Measurements from ENCODE around the gene CLDN22.

Gene CLDN22

DNA sequence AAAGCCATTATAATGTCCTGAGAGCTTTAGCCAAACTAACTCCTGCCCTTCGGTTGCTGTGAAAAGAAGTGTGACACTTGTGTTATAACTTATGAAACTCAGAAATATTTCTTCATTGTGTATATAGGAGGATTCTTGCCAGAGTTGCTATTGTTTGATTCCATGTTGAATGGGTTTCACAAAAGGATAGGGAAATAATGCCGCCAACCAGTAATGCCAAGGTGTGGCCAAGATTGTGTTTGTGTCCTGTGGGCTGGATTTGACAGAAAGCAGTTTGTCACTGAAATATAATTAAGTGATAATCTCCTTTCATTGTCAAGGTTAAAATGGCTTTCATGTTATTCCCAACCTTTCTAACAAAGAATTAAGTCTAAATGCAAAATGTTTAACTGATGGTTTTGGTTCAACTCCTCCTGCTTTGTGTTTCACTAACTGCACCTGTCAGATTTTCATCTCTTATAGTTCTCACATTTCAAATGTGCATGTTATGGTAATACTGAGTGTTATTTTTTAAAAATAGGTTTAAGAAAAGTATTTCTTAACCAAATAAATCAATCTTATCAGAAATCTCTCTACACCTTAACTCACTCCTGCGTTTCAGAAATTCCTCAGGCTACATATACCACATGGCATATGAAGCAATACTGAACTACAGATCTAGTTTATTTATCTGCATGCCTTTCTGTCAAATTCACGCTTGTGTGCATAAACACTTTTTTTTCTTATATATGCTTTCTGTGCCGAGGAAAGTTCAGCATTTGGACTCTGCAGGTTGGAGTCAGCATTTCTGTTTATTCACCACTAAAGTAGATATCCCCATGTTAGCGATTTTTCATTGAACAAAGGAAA is at the start of gene CLDN22:
CLDN22 (minus strand) TSS at position 66 of the 849 bp plus-strand sequence; CDS start at position 8, 58 bp downstream.
- in situ Hi-C loops (cut with MboI; ENCODE audit: low sequenced_read_pairs), result no loop called here

DNA sequence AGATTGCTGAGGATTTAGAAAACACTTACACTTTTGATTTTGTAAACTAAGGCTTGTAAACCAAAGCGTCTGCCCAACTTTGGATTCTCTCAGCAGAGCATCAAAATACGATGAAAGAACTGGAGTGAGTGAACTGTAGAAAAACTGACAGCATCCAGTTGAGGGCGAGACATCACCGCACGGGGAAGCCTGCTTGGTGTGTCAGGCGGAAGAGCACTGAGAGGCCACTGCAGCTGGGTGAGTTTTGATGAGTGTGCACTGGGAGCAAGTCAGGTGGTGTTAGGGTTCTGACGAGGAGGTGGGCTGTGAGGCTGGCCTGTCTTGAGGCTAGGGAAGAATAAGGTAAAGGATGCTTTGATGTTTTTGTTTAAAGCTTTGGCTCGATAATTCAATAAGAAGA is 49.0 kb upstream of the CLDN22 start:
- in situ Hi-C loops (cut with MboI; ENCODE audit: low sequenced_read_pairs), result no loop called here

DNA sequence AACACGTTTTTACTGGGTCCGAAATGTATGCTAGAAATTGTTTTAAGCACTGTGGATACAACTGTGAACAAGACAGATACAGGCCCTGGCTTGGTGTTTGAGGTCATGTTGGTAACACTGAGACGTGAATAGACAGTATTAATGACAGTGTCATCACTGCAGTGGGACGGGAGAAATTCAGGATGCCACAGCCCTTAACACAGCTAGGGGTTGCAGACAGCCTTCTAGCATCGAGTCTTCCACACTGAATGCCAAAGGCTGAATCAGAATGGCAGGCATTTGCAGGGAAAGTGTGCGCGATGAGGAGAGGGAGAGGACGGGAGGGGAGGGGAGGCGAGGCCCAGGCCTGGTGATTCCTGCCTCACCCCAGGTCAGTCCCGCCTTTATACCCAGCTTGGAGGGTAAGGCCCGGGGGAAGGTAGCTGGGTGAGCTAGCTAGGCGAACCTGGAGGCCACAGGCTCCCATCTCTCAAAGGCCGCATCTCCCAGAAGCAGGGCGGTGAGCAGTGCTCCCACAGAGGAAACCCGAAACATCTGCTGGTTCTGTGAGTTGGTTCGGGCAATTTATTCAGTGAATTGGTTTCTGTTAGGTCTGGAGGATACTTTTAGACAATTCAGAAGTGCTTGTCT is 46.2 kb upstream of the CLDN22 start:
- in situ Hi-C loops (cut with MboI; ENCODE audit: low sequenced_read_pairs), result no loop called here

DNA sequence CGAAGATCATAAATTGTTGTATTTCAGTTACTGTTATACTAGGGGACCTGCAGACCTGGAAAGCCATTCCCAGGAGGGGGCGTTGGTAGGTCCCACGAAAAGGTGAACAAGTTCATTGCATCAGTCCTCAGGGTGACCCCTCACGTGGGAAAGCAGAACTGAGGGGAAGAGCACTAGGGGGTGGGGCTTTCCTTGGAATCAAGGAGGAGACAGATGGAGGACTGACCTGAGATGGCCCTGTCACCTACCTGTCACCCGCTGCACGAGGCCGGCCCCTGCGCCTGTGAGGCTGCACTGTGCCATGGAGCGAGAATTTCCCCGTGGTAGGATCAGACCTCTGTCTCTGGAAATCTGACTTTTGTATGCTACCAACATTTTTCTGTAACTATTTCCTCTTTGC is 43.9 kb upstream of the CLDN22 start:
- in situ Hi-C loops (cut with MboI; ENCODE audit: low sequenced_read_pairs), result no loop called here

DNA sequence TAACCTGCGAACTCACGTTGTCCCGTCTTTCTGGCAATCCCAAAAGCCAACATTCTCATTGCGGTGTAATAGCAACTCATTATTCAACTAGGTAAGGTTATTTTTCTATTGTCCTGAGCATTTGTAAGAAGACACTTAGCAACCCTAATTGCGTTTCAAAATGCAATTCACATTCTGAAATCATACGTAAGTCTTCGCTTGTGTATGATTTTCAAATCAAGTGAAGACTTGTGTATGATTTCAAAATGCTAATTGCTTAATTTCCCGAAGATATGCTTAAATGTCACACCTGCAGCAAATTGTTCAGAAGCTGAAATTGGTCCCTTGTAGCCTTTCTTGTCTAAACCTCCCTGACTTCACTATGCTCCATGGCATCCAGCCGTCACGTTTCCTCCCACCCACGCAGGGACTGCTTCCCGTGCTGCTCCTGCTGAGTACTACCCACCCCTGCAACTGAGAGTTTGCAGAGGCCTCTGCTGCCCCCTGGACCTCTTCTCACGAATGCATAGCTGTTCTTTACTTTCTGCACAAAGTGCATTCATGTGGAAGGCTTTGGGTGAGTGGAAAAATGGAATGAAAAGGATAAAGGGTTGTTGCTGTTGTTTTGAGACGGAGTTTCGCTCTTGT is 43.0 kb upstream of the CLDN22 start:
- in situ Hi-C loops (cut with MboI; ENCODE audit: low sequenced_read_pairs), result no loop called here

DNA sequence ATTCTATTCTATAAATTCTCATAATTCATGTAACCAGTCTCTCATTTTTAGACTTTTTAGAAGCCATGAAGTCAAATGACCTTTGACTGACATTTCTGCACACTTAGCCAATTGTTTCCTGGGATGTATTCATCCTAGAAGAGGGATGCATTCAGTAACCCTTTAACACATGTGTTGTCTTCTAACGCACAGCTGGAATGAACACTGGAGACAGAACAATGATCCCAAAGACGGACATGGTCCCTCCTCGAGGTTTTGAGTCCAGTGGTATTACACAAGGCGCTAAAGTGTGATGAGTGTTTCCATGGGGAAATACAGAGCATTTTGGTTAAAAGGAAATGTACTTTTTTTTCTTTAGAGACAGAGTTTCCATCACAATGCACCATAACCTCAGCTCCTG is 42.0 kb upstream of the CLDN22 start:
- in situ Hi-C loops (cut with MboI; ENCODE audit: low sequenced_read_pairs), result no loop called here

DNA sequence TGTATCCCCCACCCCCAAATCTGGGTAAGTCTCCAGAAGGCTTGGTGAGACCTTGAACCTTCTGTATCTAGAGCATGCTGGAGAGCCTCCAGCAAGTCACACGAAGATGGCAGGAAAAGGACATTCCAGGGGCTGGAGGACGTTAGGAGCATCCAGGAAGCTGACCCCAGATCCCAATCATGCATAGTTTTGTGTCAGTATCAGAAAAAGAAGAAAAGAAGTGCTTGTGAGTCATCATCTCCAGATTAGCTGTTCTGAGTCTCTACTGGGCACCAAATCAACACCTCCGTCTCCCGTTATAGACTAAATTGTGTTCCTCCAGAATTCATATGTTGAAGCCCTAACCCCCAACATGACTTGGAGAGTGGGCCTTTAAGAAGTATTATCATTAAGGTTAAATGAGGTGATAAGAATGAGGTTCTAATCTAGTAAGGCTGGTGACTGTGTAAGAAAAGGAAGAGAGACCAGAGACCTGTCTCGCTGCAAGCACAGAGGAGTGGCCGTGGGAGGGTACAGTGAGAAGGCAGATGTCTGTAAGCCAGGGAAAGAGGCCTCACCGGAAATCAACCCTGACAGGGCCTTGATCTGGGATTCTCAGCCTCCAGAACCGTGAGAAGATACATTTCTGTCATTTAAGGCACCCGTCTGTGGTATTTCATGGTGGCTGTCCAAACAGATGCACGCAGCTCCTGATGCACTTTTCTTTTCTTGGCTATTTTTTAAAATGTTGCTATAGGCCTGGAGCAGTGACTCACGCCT is 40.3 kb upstream of the CLDN22 start:
- in situ Hi-C loops (cut with MboI; ENCODE audit: low sequenced_read_pairs), result no loop called here

DNA sequence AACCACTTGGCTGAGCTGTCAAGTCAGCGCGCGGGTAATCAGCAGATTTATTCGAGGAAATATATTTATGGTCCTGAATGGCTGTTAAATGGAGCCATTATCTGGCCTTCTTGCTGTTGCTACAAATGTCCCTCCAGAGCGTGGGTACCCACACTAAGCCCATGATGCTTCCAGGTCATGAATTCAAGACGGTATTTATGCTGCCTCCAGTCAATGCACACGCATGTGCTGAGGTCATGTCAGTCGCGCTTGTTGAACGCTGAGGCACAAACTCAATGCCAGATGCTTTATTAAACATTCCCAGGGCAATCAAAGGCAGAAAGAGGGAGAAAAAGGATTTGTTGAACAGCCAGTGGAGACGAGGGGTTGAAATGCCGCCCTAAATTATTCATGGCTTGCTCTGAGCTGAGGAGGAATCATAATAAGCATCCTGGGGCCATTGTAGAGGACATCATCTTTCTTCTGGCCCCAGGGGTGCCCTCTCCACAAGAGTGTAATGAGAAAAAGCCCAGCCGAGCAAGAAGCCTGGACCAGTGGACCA is 38.2 kb upstream of the CLDN22 start:
- in situ Hi-C loops (cut with MboI; ENCODE audit: low sequenced_read_pairs), result no loop called here

DNA sequence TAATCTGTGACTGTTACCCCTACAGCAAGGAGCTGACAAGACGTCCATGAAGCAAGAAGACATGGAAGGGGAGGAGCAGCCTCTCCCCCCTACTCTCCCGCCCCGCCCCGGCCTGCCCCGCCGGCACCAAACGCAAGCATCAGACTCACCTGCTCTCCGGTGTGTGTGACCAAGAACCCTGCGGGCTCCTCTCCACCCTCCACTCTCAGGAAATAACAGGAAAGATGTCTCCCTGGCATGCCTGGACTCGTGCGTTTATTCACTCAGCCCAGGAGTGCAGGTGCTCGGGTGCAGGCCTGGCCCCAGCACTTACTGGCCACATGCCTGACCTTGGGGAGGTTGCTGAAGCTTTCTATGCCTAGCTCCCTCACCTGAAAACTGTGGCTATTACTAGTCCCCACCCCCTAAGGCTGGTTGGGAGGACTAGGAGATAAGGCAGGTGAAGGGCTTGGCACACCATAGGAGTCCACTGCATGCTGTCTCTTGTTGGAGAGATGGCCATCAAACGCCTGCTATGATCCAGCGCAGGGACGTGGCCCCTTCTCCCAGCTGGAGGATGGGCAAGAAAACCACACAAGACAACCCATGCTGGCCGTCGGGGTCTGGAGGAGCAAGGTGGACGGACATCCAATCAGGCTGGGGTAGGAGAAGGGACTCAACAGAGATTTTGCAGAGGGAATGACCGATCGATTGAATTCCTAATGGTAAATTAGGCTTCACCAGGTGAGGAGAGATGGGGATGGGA is 37.0 kb upstream of the CLDN22 start:
- in situ Hi-C loops (cut with MboI; ENCODE audit: low sequenced_read_pairs), result no loop called here

DNA sequence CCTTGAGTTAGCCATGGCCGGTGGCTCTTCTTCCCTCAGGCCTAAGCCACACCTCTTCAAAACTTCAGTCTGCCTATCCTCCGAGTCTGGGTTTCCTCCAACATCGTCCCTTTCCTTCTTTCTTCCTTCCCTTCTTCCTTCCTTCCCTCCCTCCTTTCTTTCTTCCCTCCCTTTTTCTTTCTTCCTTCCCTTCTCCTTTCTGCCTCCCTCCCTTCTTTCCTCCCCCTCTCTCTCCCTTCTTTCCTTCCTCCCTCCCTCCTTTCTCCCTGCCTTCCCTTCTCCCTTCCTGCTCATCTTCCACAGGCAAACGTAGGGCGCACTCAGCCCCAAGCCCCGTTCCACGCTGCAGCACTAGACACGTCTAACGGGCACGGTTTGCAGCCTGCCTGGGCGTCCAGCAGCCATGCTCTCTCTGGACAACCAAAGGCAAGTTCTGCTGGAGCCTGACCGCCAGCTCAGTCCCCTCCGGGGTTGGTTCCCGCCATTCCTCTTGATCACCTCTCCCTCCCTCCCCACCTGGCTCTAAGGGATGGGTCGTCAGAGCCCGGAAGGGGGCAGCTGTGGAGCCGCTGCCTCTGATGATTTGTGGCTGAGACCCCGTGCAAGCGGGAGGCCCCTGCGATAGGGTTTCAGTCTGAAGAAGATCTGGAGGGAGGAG is 36.2 kb upstream of the CLDN22 start:
- in situ Hi-C loops (cut with MboI; ENCODE audit: low sequenced_read_pairs), result no loop called here

DNA sequence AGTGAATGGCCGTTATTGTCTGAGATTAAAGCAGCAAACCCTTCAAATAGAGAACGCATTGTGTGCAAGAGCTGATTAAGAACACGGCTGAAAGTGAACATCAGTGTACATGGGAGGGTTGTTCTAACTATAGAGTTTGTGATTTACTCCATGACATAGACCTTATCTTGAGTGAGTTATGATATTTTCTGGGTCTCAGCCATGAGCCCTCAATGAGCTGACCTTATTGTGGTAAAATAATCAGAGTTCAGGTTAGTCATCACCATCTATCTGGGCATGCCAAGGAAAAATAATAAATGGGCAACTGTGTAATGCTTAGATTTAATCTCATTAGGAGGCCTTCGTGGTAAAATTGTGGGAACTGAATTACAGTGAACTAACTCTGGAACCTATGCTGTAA is 35.3 kb upstream of the CLDN22 start:
- in situ Hi-C loops (cut with MboI; ENCODE audit: low sequenced_read_pairs), result no loop called here

DNA sequence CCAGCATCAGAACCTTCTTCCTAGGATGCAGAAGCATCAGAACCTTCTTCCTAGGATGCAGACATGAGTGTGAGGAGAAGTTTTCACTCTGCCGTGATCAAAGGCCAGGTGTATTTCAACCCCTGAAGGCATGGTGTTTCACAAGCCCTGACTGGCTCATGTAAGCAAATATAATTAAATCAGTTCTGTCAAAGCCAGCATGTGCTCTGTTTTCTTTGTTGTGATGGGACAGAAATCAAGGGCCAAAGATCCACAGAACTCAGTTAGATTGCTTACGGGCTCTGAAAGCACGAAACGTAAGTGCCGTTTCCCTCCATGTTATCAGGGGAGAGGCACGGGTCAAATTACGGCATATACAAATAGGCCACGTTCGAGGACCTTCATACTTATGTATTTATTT is 34.1 kb upstream of the CLDN22 start:
- in situ Hi-C loops (cut with MboI; ENCODE audit: low sequenced_read_pairs), result no loop called here

DNA sequence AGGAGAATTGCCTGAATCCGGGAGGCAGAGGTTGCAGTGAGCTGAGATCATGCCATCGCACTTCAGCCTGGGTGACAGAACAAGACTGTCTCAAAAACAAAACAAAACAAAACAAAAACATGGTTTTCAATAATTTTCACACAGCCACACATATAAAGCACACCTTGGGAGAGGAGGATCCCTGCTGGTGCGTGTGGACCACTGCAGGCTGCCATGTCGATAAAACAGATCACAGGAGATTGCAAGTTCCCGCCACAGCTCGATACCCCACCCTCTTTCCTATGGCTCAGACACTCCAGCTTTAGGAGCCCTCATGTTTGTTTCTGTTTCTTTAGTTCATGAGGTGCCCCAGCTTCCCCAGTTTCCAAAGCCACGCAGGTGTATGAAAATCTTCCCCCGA is 33.5 kb upstream of the CLDN22 start:
- in situ Hi-C loops (cut with MboI; ENCODE audit: low sequenced_read_pairs), result no loop called here

DNA sequence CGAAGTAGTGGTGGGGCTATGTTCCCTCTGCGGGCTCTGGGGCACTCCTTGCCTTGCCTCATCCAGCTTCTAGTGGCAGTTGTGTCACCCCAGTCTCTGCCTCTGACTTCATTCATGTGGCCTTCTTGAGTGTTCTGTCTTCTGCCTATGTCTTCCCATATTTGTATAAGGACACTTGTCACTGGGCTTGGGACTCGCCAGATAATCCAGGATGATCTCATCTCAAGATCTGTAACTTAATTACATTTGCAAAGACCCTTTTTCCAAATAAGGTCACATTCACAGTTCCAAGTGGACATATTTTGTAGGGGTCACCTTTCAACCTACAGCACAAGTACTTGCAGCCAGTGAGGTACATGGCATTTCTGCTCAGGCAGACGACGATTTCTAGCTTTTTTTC is 32.5 kb upstream of the CLDN22 start:
- in situ Hi-C loops (cut with MboI; ENCODE audit: low sequenced_read_pairs), result no loop called here

DNA sequence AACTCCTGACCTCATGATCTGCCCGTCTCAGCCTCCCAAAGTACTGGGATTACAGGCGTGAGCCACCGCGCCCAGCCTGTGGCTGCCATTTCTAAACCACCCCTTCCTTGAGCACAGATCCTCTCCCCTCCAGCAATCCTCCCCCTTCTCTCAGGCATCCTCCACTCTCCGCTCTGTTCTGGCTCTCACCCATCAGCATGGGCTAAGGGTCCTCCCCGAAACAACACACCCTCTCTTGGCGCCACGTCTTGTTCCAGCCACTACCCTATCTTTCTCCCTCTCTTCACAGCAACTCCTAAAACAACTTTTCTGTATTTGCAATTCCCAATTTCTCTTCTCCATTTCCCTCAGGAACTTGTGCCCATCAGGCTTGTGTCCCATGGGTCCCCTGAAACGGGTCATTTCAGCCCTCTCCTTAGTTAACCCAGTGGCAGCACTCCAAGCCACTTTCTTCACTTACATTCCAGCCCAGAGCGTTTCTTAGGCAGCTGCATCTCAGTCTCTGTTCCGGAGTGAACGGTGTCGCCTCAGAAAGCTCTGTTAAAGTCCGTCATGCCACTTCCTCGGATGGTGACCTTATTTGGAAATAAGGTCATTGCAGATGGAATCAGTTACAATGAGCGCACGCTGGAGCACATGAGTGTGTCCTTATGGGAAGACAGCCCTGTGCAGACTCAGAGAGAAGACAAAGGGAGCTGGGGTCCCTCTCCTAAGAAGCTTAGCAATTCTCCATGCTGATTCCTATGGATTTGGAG is 30.4 kb upstream of the CLDN22 start:
- in situ Hi-C loops (cut with MboI; ENCODE audit: low sequenced_read_pairs), result no loop called here

DNA sequence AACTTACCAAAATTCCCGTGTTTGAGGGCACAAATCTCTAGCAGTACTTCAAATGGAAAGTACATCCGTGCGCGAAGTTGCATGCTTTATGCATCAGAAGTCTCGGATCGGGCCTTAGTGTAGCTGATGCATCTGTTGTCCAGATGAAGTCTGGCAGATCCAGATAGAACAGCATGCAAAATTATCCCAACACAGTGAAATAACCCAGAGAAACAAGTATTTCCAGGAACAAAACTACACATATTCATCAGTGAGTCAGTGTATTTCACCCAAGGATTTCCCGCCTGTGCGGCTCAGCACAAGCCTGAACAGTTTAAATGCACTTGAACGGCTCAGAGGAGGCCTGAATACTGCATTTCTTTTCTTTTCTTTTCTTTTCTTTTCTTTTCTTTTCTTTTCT is 29.6 kb upstream of the CLDN22 start:
- in situ Hi-C loops (cut with MboI; ENCODE audit: low sequenced_read_pairs), result no loop called here

DNA sequence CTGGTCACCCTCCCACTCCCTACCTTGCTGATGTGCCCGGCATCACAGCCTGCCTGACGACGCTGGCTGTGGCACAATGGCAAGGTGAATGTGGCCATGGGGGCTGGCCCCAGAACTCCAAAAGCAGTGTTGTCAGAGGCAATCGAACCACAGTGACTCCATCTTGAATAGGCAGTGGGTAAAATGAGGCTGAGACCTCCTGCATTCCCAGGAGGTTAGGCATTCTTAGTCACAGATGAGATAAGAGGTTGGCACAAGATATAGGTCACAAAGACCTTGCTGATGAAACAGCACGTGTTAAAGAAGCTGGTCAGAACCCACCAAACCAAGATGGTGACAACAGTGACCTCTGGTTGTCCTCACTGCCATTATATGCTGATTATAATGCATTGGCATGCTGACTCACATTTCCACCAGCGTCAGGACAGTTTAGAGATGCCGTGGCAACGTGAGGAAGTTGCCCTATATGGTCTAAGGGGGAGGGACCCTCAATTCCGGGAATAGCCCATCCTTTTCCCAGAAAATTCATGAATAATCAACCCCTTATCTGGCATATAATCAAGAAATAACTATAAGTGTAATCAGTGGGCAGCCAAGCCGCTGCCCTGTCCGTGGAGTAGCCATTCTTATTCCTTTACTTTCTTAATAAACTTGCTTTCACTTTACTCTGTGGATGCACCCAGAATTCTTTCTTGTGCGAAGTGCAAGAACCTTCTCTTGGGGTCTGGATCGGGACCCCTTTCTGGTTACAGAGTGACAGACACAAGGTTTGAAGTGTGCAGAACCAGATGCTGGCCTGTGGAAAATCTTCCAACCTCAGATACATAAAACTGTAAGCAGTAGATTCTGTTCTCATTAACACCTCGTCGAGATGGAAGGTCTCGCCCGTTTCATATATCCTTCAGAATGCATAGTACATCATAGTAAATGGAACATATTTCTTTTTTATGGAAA is 28.9 kb upstream of the CLDN22 start:
- in situ Hi-C loops (cut with MboI; ENCODE audit: low sequenced_read_pairs), result no loop called here

DNA sequence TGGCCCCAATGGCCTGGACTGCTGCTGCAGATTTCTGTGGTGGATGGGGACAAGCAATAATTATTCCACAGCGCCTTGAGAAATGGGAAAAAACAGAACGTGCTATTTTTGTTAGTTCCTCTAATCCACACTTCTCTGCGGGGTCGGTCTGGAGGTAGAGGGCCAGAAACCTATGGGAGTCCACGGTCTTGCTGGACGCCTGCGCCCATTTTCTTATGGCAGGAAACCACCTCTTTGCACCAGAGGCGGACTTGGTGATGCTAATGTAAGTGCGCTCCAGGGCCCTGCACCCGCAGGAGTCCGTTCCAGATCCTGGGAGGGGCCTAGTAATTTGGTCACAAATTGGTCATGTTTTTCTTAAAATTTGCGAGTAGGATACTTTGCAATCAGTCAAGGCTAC is 28.1 kb upstream of the CLDN22 start:
- in situ Hi-C loops (cut with MboI; ENCODE audit: low sequenced_read_pairs), result no loop called here

Data from hTERT RPE-1 (cell line).